HG03521 (cell line): ENCODE results near the gene PTPN2.

Source experiments
- ATAC-seq: cut with Tn5 transposase; IDR thresholded peaks from one replicate; pipeline ENCODE4 v1.9.1; 2021; ENCODE audit warnings: mild to moderate bottlenecking, moderate library complexity; ENCODE audit not compliant: unreplicated experiment

The PTPN2 gene

DNA sequence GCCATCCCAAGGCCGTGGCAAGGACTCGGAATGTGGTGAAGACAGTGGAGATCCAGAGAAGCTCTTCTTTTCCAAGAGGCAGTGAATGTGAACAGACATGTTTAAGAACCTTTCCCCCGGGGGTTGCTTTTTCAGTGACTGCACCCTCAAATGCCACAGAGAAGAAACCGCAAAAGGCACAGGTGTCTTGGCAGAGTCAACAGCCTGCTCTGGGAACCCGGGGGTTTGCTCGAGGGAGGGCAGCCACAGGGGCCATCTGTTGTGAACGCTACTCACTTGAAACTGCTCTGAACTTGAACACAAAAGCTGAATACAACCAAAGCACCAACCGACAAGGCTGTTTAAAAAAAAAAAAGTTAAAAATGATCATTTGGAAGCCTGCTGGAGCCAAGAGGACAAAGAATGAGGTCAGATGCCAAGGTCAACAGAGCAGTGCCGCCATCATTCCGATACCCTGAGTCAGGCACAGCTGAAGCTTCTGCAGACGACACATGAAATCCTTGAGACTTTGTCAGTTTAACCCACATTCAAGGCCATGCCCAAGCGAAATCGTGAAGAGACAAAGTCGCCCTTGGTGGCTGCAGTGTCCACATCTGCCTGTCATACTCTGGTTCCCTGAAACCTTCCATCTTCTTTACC is 133.8 kb downstream of the PTPN2 start:
- ATAC-seq = no peak

DNA sequence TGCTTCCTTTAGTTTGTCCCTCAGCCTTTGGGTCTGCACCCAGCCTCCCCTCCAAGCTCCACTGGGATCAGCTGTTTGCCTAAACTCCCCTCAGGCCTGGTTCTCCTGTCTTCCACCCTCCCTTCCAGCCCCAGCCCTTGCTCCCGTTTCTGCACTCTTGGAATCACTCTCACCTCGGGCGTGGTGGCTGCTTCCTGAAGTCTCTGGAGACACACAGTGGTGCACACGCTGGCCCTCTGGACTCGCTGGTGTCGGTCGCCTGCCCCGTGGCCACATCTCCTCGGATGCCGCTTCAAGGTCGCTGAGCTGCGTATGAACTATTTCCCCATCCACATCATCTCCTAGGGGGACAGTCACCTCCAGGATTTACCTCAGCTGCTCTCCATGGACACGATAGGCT is 134.9 kb downstream of the PTPN2 start:
- no peak for ATAC-seq

- ATAC-seq = no peak
These were observed 135.4 kb downstream of the PTPN2 start for GRCh38 chr18:12748671-12749070.

GRCh38 chr18:12747530-12748315 is 136.3 kb downstream of the PTPN2 start:
- ATAC-seq = no peak

DNA sequence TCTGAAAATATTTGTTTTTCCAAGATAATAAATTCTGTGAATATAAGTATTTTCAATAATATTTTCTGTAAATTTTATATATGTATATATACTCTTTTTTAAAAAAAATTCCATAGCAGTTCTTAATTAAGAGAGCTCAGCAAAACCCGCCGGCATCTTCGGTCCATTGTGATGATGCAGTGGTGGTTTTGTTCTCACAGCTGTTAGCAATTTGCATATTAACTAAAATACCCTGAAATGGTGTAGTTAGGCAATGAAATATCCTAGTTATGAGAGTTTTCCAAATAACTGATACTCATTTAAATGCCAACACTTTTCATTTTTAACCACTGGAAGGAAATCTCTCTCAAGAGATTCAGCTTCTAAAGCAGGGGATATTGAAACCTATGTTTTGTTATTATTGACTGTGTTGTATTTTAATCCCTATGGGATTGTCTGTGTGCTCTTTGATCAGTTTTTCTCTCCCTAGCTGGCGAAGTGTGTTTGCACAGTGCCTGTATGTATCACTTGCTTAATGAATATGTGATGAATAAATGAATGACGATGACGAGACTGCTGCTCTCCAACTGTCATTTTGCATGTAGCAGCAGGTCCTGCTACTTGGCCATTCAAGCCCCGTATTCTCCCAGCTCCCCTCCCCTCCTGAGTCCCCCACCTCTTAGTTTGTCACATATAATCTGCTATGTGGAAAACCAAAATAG is 138.8 kb downstream of the PTPN2 start:
- no peak for ATAC-seq

GRCh38 chr18:12744103-12744502 is 139.9 kb downstream of the PTPN2 start:
- ATAC-seq = no peak

GRCh38 chr18:12742453-12742852 is 141.6 kb downstream of the PTPN2 start:
- ATAC-seq = no peak
